ENCODE measurements around the gene CADPS.

Gene CADPS

GRCh38 chr3:62421207-62421606 lies 454.0 kb downstream of the CADPS start:
- DNase-seq (ENCODE audit: low read depth), result no peak

DNA sequence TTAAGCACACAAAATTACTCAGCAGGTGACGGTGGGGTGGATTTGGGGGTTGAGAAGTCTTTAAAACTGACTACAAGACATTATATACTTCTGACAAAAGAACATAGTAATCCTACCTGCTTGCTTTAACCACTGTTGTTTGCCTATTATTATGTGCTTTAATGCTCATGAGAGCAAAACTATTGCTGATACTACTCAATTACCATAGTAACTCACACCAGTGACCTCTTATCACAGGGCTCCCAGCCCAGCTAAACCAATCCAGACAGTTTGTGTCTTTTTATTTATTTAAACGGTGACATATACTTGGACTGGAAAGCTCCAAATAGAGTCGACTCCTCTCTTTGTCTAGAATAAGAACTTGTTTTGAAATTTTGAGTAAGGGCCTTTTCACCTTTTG lies 459.1 kb downstream of the CADPS start:
- DNase-seq (ENCODE audit: low read depth), result no peak

- DNase-seq (ENCODE audit: low read depth), result no peak
Observed at GRCh38 chr3:62415312-62415801, 459.9 kb downstream of the CADPS start.

DNA sequence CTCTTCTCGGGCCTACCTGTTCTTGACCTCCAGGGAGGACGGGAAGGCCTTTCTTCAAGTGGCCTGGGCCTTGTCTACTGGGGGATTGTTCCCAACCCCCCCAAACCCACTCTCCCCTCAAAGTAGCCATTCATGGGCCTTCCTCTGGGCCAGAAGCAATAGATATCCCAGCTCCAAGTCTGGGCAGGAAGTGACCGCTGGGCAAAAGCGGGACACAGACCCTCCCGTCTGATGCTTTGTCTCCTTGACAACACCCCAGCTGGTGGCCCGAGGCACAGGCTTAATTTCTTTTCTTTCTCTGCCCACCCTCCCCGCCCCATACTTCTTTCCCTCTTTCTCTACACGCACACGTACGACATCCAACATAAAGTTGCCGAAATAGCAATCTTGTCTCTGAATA lies 460.4 kb downstream of the CADPS start:
- no peak for DNase-seq (ENCODE audit: low read depth)

GRCh38 chr3:62413687-62414086 lies 461.5 kb downstream of the CADPS start:
- DNase-seq (ENCODE audit: low read depth), result no peak

DNA sequence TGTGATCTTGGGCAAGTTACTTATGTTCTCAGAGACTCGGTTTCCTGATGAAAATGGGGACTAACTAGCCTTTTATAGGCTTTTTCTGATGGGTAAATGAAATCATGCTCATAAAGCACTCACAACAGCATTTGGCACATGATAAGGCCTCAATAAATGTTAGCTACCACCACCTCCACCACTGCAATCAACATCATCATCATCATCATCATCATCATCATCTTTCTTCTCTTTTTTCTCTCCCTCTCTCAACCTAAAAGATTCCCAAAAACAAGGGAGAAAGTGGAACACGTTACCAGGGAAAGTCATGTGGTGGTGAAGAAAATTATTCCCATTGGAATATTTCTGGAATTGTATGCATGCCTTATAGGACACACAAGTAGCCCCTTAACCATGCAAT lies 468.3 kb downstream of the CADPS start:
- DNase-seq (ENCODE audit: low read depth), result no peak

DNA sequence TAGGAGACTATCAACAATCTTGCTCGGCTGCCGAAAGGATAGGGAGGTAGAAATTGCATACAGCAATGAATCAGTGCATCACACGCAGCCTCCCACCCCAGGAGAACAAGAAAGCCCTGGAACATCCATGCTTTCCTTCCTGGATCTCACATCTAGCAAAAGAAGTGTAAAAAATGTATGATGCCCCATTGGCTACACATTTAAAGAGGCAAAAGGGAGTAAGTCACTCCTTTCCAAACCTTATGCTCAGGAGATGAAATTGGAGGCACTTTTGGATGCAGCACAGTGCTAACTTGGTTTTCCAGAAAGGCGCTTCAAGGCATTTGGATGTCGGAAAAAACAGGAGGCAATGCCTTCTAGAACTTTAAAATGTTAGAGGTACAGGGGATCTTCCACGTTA lies 469.6 kb downstream of the CADPS start:
- DNase-seq (ENCODE audit: low read depth), result no peak

DNA sequence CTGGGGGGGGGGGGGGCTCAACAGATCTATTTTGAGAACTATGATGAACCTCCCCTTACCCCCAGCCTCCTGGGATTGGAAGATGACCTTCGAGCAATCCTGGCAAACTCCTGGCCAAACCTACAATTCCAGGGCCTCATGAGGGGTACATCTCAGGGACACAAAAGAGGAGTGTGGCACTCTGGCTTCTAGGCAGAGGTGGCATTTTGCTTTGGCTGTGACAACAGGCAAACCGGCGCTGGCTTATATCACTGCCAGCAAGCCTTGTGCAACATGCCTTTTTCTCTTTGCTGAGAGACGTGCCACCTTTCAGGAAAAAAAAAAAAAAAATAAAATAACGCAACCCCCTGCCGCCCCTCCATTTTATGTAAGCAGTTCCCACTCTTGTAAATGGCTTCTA lies 470.1 kb downstream of the CADPS start:
- DNase-seq (ENCODE audit: low read depth), result no peak

DNA sequence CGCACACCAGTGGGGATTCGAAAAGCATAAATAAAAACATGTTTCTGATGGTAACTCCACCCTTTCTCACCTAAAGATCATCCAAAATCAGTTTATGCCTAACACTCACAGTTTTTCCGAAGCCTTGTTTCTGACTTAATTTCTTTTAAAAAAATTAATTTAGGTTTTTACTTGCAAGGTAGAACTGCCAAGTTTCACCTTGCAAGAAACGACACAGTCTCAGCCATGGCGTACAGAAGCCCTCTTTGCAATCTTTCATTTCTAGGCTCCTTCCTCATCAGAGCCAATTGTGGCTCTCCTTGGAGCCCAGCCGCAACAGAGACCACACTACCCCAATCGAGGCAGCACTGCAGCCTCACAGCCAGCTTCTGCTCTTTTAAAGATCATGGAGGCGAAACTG lies 470.9 kb downstream of the CADPS start:
- DNase-seq (ENCODE audit: low read depth), result no peak

- DNase-seq (ENCODE audit: low read depth), result no peak
Observed at GRCh38 chr3:62403765-62404164, 471.5 kb downstream of the CADPS start.

- no peak for DNase-seq (ENCODE audit: low read depth)
Observed at GRCh38 chr3:62392626-62393292, 482.5 kb downstream of the CADPS start.

DNA sequence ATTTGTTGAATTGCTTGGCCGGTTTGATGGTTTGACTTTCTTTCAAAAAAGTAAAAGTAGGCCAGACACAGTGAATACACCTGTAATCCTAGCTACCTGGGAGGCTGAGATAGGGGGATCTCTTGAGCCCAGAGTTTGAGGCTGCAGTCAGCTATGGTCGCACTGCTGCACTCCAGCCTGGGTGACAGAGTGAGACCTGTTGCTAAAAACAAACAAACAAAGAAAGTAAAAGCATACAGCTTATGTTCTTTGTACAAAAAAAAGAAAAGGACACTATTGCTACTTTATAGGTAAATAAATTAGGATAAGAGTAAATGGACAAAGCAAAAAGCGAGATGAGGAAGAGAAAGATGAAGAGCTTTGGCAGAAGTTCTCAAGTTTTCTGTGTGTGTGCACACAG lies 488.0 kb downstream of the CADPS start:
- no peak for DNase-seq (ENCODE audit: low read depth)

GRCh38 chr3:62379321-62379798 lies 495.9 kb downstream of the CADPS start:
- DNase-seq (ENCODE audit: low read depth), result no peak

- DNase-seq (ENCODE audit: low read depth), result no peak
Observed at GRCh38 chr3:62378921-62379320, 496.3 kb downstream of the CADPS start.

GRCh38 chr3:62378311-62378789 lies 496.9 kb downstream of the CADPS start:
- no peak for DNase-seq (ENCODE audit: low read depth)

GRCh38 chr3:62376906-62377877 lies 498.0 kb downstream of the CADPS start:
- DNase-seq (ENCODE audit: low read depth), result no peak

DNA sequence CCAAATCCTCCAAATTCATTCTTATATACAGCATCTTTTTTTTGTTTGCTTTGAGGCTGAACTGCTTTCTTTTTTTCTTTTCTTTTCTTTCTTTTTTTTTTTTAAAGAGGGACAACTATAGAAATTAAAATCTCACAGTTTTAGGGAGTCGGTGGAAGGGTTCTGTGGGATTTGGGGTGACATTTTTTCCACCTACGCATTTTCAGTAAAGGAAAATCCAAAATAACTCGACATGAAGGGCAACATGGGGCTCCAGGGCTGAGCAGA lies 498.8 kb downstream of the CADPS start:
- no peak for DNase-seq (ENCODE audit: low read depth)

DNA sequence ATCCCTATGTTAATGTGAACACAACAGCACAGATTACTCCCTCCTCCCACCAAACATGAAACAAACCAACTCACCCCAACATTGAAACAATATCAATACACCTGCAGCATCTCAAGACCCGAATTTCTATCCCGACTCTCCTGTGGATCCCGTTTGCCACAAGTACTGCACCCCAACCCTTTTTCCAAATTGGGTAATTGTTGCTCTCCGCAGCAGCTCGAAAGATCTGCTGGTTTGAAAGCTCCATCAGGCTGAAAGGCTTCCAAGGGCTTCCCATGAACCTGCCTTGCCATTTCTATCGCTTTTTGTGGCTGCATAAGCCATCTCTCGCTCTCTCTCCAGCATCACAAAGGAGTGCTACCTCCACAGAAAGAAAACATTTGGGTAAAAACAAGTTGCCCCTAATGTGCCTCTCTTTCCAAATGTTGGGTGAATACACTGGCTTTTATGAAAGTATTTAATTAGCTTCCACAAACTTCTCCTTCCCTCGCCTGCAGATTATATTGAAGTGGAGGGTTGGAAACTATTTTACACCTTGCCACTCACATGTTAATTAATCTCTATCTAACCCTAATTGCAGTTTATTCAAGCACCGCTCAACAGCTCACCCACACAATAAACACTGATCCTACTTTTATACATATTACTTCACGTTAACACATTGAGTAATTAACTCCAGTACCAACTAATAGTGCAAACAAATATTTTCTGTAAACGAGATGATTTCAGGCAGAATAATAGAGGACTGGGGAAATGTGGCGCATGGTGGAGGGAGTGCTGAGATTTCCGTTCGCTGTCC lies 499.4 kb downstream of the CADPS start:
- DNase-seq (ENCODE audit: low read depth), result no peak

GRCh38 chr3:62374341-62375218 lies 500.6 kb downstream of the CADPS start:
- no peak for DNase-seq (ENCODE audit: low read depth)

DNA sequence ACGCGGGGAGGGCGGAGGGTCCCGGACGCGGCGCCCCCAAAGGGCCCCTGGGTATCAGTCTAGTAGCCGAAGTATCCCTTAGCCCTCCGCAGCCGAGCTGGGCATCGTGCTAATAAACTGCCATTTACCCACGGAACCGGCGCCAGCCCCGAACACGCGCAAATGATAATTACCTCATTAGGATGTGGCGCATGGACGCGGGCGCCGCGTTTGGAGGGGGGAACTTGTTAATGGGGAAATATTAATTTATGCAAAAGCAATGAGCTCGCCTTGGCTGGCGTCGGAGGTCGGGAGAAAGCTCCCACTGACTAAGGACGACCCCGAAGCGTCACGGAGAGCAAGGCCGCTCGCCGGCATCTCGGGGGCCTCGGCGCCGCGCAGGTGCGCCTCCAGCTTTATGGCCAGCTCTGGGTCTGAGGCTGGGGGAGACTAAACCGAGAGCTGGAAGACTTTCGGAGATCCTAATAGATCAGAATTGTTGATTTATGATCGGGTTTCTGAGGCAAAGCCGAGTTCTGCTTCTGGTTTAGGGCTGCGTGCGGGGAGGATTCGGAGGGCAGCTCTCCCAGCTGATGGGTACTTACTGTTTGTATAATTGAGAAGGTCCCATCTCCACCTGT lies 501.4 kb downstream of the CADPS start:
- DNase-seq (ENCODE audit: low read depth), result no peak

DNA sequence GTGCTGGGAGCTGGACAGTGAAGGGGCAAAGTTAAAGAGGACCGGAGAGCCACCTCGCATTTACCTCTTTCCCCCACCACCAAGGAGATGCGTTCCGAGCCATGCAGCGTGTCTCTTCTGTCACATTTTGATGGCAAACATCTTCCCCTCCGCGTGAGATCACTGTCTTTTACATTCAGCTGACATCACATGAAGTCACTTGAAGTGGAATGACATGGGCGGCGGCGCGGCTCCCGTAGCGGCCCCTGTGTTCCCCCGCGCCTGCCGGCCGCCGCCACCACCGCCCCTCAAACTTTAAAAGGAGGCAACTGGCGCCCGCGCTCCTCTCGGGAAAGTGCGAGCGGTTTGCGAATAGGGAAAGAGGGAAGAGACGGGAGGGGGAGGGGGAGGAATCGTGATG lies 502.0 kb downstream of the CADPS start, which contains the start of gene FEZF2:
FEZF2 (minus strand) TSS at position 336 of the 400 bp plus-strand sequence. CDS start 682 bp downstream, outside the sequence.
- no peak for DNase-seq (ENCODE audit: low read depth)

Measured in stimulated activated CD8-positive, alpha-beta memory T cell treated with anti-CD3 and anti-CD28 coated beads, Interleukin-12 subunit alpha, Interleukin-12 subunit beta, amount 100 ng/mL, for 4 hours (primary cell).